H9 (cell line): ENCODE results near the gene CHRNA4. TPM values are rescaled to one million over a fixed set of nuclear protein-coding genes. Genes with fewer than 3 reads are reported as not detected.

ENCODE experiments used
- DNase-seq: peaks from one replicate; pipeline ENCODE4 v3.0.0-alpha.2; 2017
- H2AFZ ChIP-seq: one replicate; pipeline ENCODE4 v1.6.1; 2013; ENCODE audit warnings: mild to moderate bottlenecking, low read length, control low read depth, moderate library complexity
- H2AK5ac ChIP-seq: 2 replicates; pipeline ENCODE4 v1.6.1; 2013; ENCODE audit warnings: low read length, control low read depth, mixed read lengths; ENCODE audit not compliant: insufficient read length
- H2BK120ac ChIP-seq: one replicate; pipeline ENCODE4 v1.6.1; 2013; ENCODE audit warnings: low read depth, mild to moderate bottlenecking, low read length, control low read depth, inconsistent platforms; ENCODE audit not compliant: poor library complexity, severe bottlenecking
- H2BK12ac ChIP-seq: 2 replicates; pipeline ENCODE4 v1.6.1; 2013; ENCODE audit warnings: low read length, control low read depth, mixed read lengths, low read depth; ENCODE audit not compliant: insufficient read length
- H2BK15ac ChIP-seq: 2 replicates; pipeline ENCODE4 v1.6.1; 2013; ENCODE audit warnings: low read depth, low read length, control low read depth
- H2BK20ac ChIP-seq: one replicate; pipeline ENCODE4 v1.6.1; 2013; ENCODE audit warnings: low read depth, mild to moderate bottlenecking, low read length, control low read depth, inconsistent platforms; ENCODE audit not compliant: poor library complexity, severe bottlenecking
- H2BK5ac ChIP-seq: 2 replicates; pipeline ENCODE4 v1.6.1; 2013; ENCODE audit warnings: low read length, control low read depth, mixed read lengths; ENCODE audit not compliant: insufficient read length
- H3K14ac ChIP-seq: 2 replicates; pipeline ENCODE4 v1.6.1; 2013; ENCODE audit warnings: low read length, control low read depth; ENCODE audit not compliant: insufficient read depth
- H3K18ac ChIP-seq: 2 replicates; pipeline ENCODE4 v1.6.1; 2013; ENCODE audit warnings: low read depth, mild to moderate bottlenecking, mixed read lengths, low read length, control low read depth; ENCODE audit not compliant: insufficient read length
- H3K23ac ChIP-seq: 2 replicates; pipeline ENCODE4 v1.6.1; 2013; ENCODE audit warnings: low read length, control low read depth, mixed read lengths, low read depth; ENCODE audit not compliant: insufficient read length
- H3K23me2 ChIP-seq: 2 replicates; pipeline ENCODE4 v1.6.1; 2013; ENCODE audit warnings: low read depth, mild to moderate bottlenecking, mixed read lengths, low read length, control low read depth; ENCODE audit not compliant: insufficient read length, poor library complexity, severe bottlenecking
- H3K27ac ChIP-seq: 2 replicates; pipeline ENCODE4 v1.5.1; 2013; ENCODE audit warnings: low read length, control low read depth, mixed read lengths, low read depth; ENCODE audit not compliant: insufficient read length
- H3K27me3 ChIP-seq: 2 replicates; pipeline ENCODE4 v1.6.1; 2013; ENCODE audit warnings: low read length, control low read depth, inconsistent platforms; ENCODE audit not compliant: insufficient read depth
- H3K4ac ChIP-seq: 2 replicates; pipeline ENCODE4 v1.6.1; 2013; ENCODE audit warnings: low read depth, mild to moderate bottlenecking, control low read depth, inconsistent platforms, low read length, moderate library complexity
- H3K4me1 ChIP-seq: 2 replicates; pipeline ENCODE4 v1.6.1; 2013; ENCODE audit warnings: low read length, control low read depth, inconsistent platforms; ENCODE audit not compliant: insufficient read depth
- H3K4me2 ChIP-seq: 2 replicates; pipeline ENCODE4 v1.6.1; 2013; ENCODE audit warnings: low read length, control low read depth, mixed read lengths; ENCODE audit not compliant: insufficient read length, insufficient read depth
- H3K56ac ChIP-seq: 2 replicates; pipeline ENCODE4 v1.6.1; 2013; ENCODE audit warnings: low read depth, mild to moderate bottlenecking, mixed read lengths, low read length, control low read depth; ENCODE audit not compliant: insufficient read length
- H3K79me1 ChIP-seq: 2 replicates; pipeline ENCODE4 v1.6.1; 2013; ENCODE audit warnings: low read depth, mild to moderate bottlenecking, moderate library complexity, low read length, control low read depth, inconsistent platforms; ENCODE audit not compliant: insufficient read depth, poor library complexity, severe bottlenecking
- H3K79me2 ChIP-seq: 2 replicates; pipeline ENCODE4 v1.6.1; 2013; ENCODE audit warnings: low read length, control low read depth, inconsistent platforms; ENCODE audit not compliant: insufficient read depth
- H3K9ac ChIP-seq: 2 replicates; pipeline ENCODE4 v1.6.1; 2013; ENCODE audit warnings: low read length, control low read depth, mixed read lengths; ENCODE audit not compliant: insufficient read length; ENCODE audit errors: extremely low read depth
- H3K9me3 ChIP-seq: one replicate; pipeline ENCODE4 v1.6.1; 2013; ENCODE audit warnings: low read depth, low read length, inconsistent platforms; ENCODE audit not compliant: control insufficient read depth
- H3T11ph ChIP-seq: one replicate; pipeline ENCODE4 v1.6.1; 2013; ENCODE audit warnings: mild to moderate bottlenecking, low read length, control low read depth, inconsistent platforms
- H4K20me1 ChIP-seq: one replicate; pipeline ENCODE4 v1.6.1; 2013; ENCODE audit not compliant: control insufficient read depth, insufficient read length, insufficient read depth
- H4K5ac ChIP-seq: 2 replicates; pipeline ENCODE4 v1.6.1; 2013; ENCODE audit warnings: low read depth, mild to moderate bottlenecking, mixed read lengths, low read length, control low read depth; ENCODE audit not compliant: insufficient read length
- H4K8ac ChIP-seq: replicated peaks from 2 replicates; pipeline ENCODE4 v1.6.1; 2013; ENCODE audit warnings: low read length, control low read depth, mixed read lengths, low read depth; ENCODE audit not compliant: insufficient read length
- H4K91ac ChIP-seq: 2 replicates; pipeline ENCODE4 v1.6.1; 2013; ENCODE audit warnings: low read depth, mild to moderate bottlenecking, moderate library complexity, mixed read lengths, low read length, control low read depth; ENCODE audit not compliant: insufficient read length
- H3K27ac Mint-ChIP-seq, 3 experiments: 2 replicates in 2 of 3; 3 replicates in 1 of 3; pipeline ENCODE4 v1.8.0; 2020 to 2021; ENCODE audit warnings: mixed read lengths in 3 of 3, mild to moderate bottlenecking in 1 of 3, moderate library complexity in 1 of 3
- H3K27me3 Mint-ChIP-seq: 2 replicates; pipeline ENCODE4 v1.8.0; 2021; ENCODE audit warnings: low read depth, mild to moderate bottlenecking, moderate library complexity, mixed read lengths
- H3K36me3 Mint-ChIP-seq, 3 experiments: 2 replicates in 2 of 3; 3 replicates in 1 of 3; pipeline ENCODE4 v1.8.0; 2020 to 2021; ENCODE audit warnings: low read depth in 3 of 3, mixed read lengths in 3 of 3; ENCODE audit not compliant: insufficient read depth in 1 of 3
- H3K4me1 Mint-ChIP-seq, 2 experiments: 2 replicates each; pipeline ENCODE4 v1.8.0; 2020; ENCODE audit warnings: mixed read lengths in 2 of 2
- H3K4me3 Mint-ChIP-seq, 2 experiments: 2 replicates in 1 of 2; 3 replicates in 1 of 2; pipeline ENCODE4 v1.8.0; 2020 to 2021; ENCODE audit warnings: mild to moderate bottlenecking in 2 of 2, mixed read lengths in 2 of 2, moderate library complexity in 1 of 2
- H3K9me3 Mint-ChIP-seq, 2 experiments: 2 replicates in 1 of 2; 3 replicates in 1 of 2; pipeline ENCODE4 v1.8.0; 2020; ENCODE audit warnings: mild to moderate bottlenecking in 2 of 2, mixed read lengths in 2 of 2, moderate library complexity in 1 of 2
- CTCF ChIP-seq: fragments of 200-600 bp; sonication (generic); conservative IDR thresholded peaks from 3 replicates; pipeline ENCODE4 v1.8.0; 2021; ENCODE audit warnings: antibody characterized with exemption, mild to moderate bottlenecking
- WGBS: extraction: QIAGEN DNeasy Blood & Tissue Kit; methylation state at CpG from one replicate; pipeline ENCODE4 v1.1.7; 2013; ENCODE audit warnings: missing lambda C conversion rate, low lambda C conversion rate, mixed read lengths; ENCODE audit not compliant: insufficient read length; ENCODE audit errors: extremely low coverage; 5-methylcytosine and 5-hydroxymethylcytosine counted together
- total RNA-seq: library from RNA; stranded (reverse); gene quantifications from 2 replicates; pipeline ENCODE4 v1.2.1, GENCODE V29; 2021

CHRNA4 gene
- total RNA-seq, 1 experiment from 2014 or later: 2.5 TPM

GRCh38 chr20:63312690-63313348, 48.3 kb downstream of the CHRNA4 start:
- Histone ChIP-seq H4K20me1 (no peaks in the 10 kb centered on the region), H3K4me1 (no peaks in the 10 kb centered on the region), H2AK5ac (no peak overlapping the region), H3K18ac (no peak overlapping the region), H2BK5ac (no peak overlapping the region), H2BK12ac (no peak overlapping the region), H3K79me1 (no peaks in the 10 kb centered on the region), H2BK15ac (no peak overlapping the region; the same call in 1 of the 2 replicates), H3K23me2 (no peaks in the 10 kb centered on the region), H2AFZ (no peak overlapping the region), H4K8ac (no peak overlapping the region), H3T11ph (no peak overlapping the region), H4K91ac (no peak overlapping the region), H3K9ac (no peak overlapping the region), H3K27me3 (no peaks in the 10 kb centered on the region), H2BK20ac (no peak overlapping the region), H4K5ac (no peak overlapping the region), H3K14ac (no peak overlapping the region; the same call in 1 of the 2 replicates), H2BK120ac (no peak overlapping the region), H3K4me2 (no peak overlapping the region), H3K56ac (no peak overlapping the region), H3K27ac (no peak overlapping the region), H3K23ac (no peak overlapping the region), H3K9me3 (no peaks in the 10 kb centered on the region), H3K4ac (no peak overlapping the region), H3K79me2 (no peaks in the 10 kb centered on the region)
- WGBS: no CpG with 5 or more reads among the region's 22 CpGs
- no peaks in the 10 kb centered on the region for H3K36me3 Mint-ChIP-seq
- TF ChIP-seq CTCF: no peak
- H3K4me1 Mint-ChIP-seq: peaks cover 4% of the 10 kb centered on the region in 2 experiments; a peak in 3 of 4 replicates
- peak overlapping the region in 1 of 3 experiments; percentile 80; a peak in 1 of 7 replicates for H3K27ac Mint-ChIP-seq
- no peak overlapping the region for H3K4me3 Mint-ChIP-seq
- no peak for DNase-seq
- no peaks in the 10 kb centered on the region; the same call in 1 of the 2 replicates for H3K27me3 Mint-ChIP-seq
- H3K9me3 Mint-ChIP-seq: no peaks in the 10 kb centered on the region
